H1 (cell line): ENCODE data around the gene HJURP.

Source experiments
- CEBPB ChIP-seq: IDR thresholded peaks from 2 replicates; pipeline ENCODE4 v1.6.1; 2012; ENCODE audit warnings: low read depth, low read length
- CHD7 ChIP-seq: fragments of 300-600 bp; sonication (generic); IDR thresholded peaks from 2 replicates; pipeline ENCODE4 v1.7.1; 2012; ENCODE audit warnings: low read length, moderate library complexity, mild to moderate bottlenecking, inconsistent platforms; ENCODE audit not compliant: insufficient replicate concordance
- CTCF ChIP-seq, 3 experiments: IDR thresholded peaks; 1 replicate in 2 of 3; 2 replicates in 1 of 3; pipeline versions ENCODE4 v1.5.1 to v1.6.1; 2011; ENCODE audit warnings: low read length in 3 of 3, mild to moderate bottlenecking in 3 of 3, inconsistent platforms in 2 of 3, low read depth in 1 of 3, moderate library complexity in 1 of 3; ENCODE audit not compliant: insufficient read depth in 1 of 3; ENCODE audit errors: control extremely low read depth in 1 of 3
- EZH2 ChIP-seq: fragments of 200-600 bp; sonication (generic); IDR thresholded peaks from 2 replicates; pipeline ENCODE4 v1.7.1; 2012; ENCODE audit warnings: low read depth, mild to moderate bottlenecking, moderate library complexity, low read length, inconsistent platforms; ENCODE audit not compliant: severe bottlenecking
- FOSL1 ChIP-seq: IDR thresholded peaks from 2 replicates; pipeline ENCODE4 v1.6.1; 2011; ENCODE audit warnings: mild to moderate bottlenecking, low read depth, low read length, moderate library complexity; ENCODE audit not compliant: insufficient read depth
- GTF2F1 ChIP-seq: IDR thresholded peaks from 2 replicates; pipeline ENCODE4 v1.6.1; 2012; ENCODE audit warnings: low read depth, low read length, improper control_type of control experiment, borderline replicate concordance
- KDM1A ChIP-seq: fragments of 200-600, 300-600 bp; sonication (generic); IDR thresholded peaks from 2 replicates; pipeline ENCODE4 v1.7.1; 2016; ENCODE audit warnings: mild to moderate bottlenecking, low read length, borderline replicate concordance
- POLR2A ChIP-seq, 2 experiments: IDR thresholded peaks; 1 replicate in 1 of 2; 2 replicates in 1 of 2; pipeline ENCODE4 v1.6.1; 2011; ENCODE audit warnings: low read depth in 2 of 2, low read length in 2 of 2, mild to moderate bottlenecking in 2 of 2; ENCODE audit errors: control extremely low read depth in 1 of 2
- RBBP5 ChIP-seq: IDR thresholded peaks from 2 replicates; pipeline ENCODE4 v1.7.1; 2012; ENCODE audit warnings: low read depth, mild to moderate bottlenecking, inconsistent platforms, low read length, moderate library complexity, borderline replicate concordance
- RNF2 ChIP-seq: fragments of 200-900, 300-1000 bp; sonication (generic); IDR thresholded peaks from 2 replicates; pipeline ENCODE4 v1.7.1; 2016; ENCODE audit warnings: borderline replicate concordance, low read depth, mild to moderate bottlenecking, antibody characterized with exemption, low read length; ENCODE audit not compliant: poor library complexity, severe bottlenecking; ENCODE audit errors: missing control alignments

GRCh38 chr2:233853883-233854240 lies 473 bp downstream of the HJURP start:
- no peak for TF ChIP-seq CEBPB
- no peak for TF ChIP-seq GTF2F1
- TF ChIP-seq CHD7 = no peak
- no peak for TF ChIP-seq RBBP5
- no peak for TF ChIP-seq RNF2
- no peak for TF ChIP-seq FOSL1
- no peak for TF ChIP-seq CTCF (IDR thresholded peaks at IDR 0.05; ENCODE audit: control extremely low read depth in 1 of 3, insufficient read depth in 1 of 3, low read depth in 1 of 3, low read length in 3 of 3)
- TF ChIP-seq KDM1A = no peak
- TF ChIP-seq EZH2 = no peak
- no peak; a peak in 1 of 3 replicates for TF ChIP-seq POLR2A (IDR thresholded peaks at IDR 0.05; ENCODE audit: control extremely low read depth in 1 of 2, low read depth in 2 of 2, low read length in 2 of 2)
